ENCODE measurements around the gene PLD6.

GRCh38 chr17:17213775-17214174 is 7.6 kb upstream of the PLD6 start:
- TF ChIP-seq CTCF (IDR thresholded peaks at IDR 0.05) (no peak), POLR2A (IDR thresholded peaks at IDR 0.05) (no peak), POLR2AphosphoS5 (IDR thresholded peaks at IDR 0.05) (no peak)

All from prostate gland (tissue), 2 donors.